ENCODE measurements around the gene SRPRA.

- TF ChIP-seq, protein P1, sequence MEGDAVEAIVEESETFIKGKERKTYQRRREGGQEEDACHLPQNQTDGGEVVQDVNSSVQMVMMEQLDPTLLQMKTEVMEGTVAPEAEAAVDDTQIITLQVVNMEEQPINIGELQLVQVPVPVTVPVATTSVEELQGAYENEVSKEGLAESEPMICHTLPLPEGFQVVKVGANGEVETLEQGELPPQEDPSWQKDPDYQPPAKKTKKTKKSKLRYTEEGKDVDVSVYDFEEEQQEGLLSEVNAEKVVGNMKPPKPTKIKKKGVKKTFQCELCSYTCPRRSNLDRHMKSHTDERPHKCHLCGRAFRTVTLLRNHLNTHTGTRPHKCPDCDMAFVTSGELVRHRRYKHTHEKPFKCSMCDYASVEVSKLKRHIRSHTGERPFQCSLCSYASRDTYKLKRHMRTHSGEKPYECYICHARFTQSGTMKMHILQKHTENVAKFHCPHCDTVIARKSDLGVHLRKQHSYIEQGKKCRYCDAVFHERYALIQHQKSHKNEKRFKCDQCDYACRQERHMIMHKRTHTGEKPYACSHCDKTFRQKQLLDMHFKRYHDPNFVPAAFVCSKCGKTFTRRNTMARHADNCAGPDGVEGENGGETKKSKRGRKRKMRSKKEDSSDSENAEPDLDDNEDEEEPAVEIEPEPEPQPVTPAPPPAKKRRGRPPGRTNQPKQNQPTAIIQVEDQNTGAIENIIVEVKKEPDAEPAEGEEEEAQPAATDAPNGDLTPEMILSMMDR (IDR thresholded peaks at IDR 0.05; ENCODE audit: extremely low read depth in 1 of 2, insufficient read depth in 1 of 2, low read depth in 1 of 2, low read length in 2 of 2), result no peak
- TF ChIP-seq POLR2AphosphoS5 (IDR thresholded peaks at IDR 0.05; ENCODE audit: insufficient read depth, low read depth, low read length), result no peak
- no peak for TF ChIP-seq POLR2A (IDR thresholded peaks at IDR 0.05; ENCODE audit: low read depth, low read length)
- TF ChIP-seq EZH2 (IDR thresholded peaks at IDR 0.05; ENCODE audit: borderline replicate concordance, low read depth, low read length, severe bottlenecking), result no peak
- no peak for TF ChIP-seq JUN (IDR thresholded peaks at IDR 0.05; ENCODE audit: borderline replicate concordance, insufficient read depth, insufficient read length, low read depth)
- TF ChIP-seq GATA2 (IDR thresholded peaks at IDR 0.05; ENCODE audit: insufficient read depth, insufficient read length, low read depth, low read length), result no peak
- TF ChIP-seq FOS (IDR thresholded peaks at IDR 0.05; ENCODE audit: borderline replicate concordance, insufficient read depth, low read length), result no peak
- TF ChIP-seq MAX (IDR thresholded peaks at IDR 0.05; ENCODE audit: insufficient read depth, insufficient read length), result no peak
Measured at GRCh38 chr11:126281245-126281644, 12.6 kb upstream of the SRPRA start.
